ENCODE data around the gene THAP5.

THAP5 gene, protein sequence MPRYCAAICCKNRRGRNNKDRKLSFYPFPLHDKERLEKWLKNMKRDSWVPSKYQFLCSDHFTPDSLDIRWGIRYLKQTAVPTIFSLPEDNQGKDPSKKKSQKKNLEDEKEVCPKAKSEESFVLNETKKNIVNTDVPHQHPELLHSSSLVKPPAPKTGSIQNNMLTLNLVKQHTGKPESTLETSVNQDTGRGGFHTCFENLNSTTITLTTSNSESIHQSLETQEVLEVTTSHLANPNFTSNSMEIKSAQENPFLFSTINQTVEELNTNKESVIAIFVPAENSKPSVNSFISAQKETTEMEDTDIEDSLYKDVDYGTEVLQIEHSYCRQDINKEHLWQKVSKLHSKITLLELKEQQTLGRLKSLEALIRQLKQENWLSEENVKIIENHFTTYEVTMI

GRCh38 chr7:108569381-108570145 is at the start of gene THAP5, which contains the start of gene DNAJB9:
TSS of gene THAP5 (minus strand) at chr7:108569706. CDS start at chr7:108569569, 137 bp downstream.
TSS of gene DNAJB9 (plus strand) at chr7:108569874. CDS start at chr7:108571727, 1,853 bp downstream.
- TF ChIP-seq, protein P1, sequence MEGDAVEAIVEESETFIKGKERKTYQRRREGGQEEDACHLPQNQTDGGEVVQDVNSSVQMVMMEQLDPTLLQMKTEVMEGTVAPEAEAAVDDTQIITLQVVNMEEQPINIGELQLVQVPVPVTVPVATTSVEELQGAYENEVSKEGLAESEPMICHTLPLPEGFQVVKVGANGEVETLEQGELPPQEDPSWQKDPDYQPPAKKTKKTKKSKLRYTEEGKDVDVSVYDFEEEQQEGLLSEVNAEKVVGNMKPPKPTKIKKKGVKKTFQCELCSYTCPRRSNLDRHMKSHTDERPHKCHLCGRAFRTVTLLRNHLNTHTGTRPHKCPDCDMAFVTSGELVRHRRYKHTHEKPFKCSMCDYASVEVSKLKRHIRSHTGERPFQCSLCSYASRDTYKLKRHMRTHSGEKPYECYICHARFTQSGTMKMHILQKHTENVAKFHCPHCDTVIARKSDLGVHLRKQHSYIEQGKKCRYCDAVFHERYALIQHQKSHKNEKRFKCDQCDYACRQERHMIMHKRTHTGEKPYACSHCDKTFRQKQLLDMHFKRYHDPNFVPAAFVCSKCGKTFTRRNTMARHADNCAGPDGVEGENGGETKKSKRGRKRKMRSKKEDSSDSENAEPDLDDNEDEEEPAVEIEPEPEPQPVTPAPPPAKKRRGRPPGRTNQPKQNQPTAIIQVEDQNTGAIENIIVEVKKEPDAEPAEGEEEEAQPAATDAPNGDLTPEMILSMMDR (IDR thresholded peaks at IDR 0.05; ENCODE audit: insufficient read depth, low read depth, low read length, missing control alignments) = no peak
- DNase-seq (ENCODE audit: low read depth) = peak; percentile 100

GRCh38 chr7:108618056-108618455 is 48.5 kb upstream of the THAP5 start:
- TF ChIP-seq, protein P1 (IDR thresholded peaks at IDR 0.05; ENCODE audit: insufficient read depth, low read depth, low read length, missing control alignments) = no peak
- H3K4me3 ChIP-seq (ENCODE audit: low read depth, low read length) = no peak overlapping the region
- DNase-seq (ENCODE audit: low read depth) = no peak

More at GRCh38 chr7:108569381-108570145, at the start of gene THAP5, which contains the start of gene DNAJB9:
- H3K4me3 ChIP-seq (ENCODE audit: low read depth, low read length) = peak within 1 kb of the TSS; percentile 77

GRCh38 chr7:108614896-108615295 is 45.4 kb upstream of the THAP5 start:
- TF ChIP-seq, protein P1 (IDR thresholded peaks at IDR 0.05; ENCODE audit: insufficient read depth, low read depth, low read length, missing control alignments) = no peak
- DNase-seq (ENCODE audit: low read depth) = no peak
- H3K4me3 ChIP-seq (ENCODE audit: low read depth, low read length) = no peak overlapping the region

GRCh38 chr7:108613949-108614381 is 44.5 kb upstream of the THAP5 start:
- no peak overlapping the region for H3K4me3 ChIP-seq (ENCODE audit: low read depth, low read length)
- TF ChIP-seq, protein P1 (IDR thresholded peaks at IDR 0.05; ENCODE audit: insufficient read depth, low read depth, low read length, missing control alignments) = no peak
- DNase-seq (ENCODE audit: low read depth) = no peak

DNA sequence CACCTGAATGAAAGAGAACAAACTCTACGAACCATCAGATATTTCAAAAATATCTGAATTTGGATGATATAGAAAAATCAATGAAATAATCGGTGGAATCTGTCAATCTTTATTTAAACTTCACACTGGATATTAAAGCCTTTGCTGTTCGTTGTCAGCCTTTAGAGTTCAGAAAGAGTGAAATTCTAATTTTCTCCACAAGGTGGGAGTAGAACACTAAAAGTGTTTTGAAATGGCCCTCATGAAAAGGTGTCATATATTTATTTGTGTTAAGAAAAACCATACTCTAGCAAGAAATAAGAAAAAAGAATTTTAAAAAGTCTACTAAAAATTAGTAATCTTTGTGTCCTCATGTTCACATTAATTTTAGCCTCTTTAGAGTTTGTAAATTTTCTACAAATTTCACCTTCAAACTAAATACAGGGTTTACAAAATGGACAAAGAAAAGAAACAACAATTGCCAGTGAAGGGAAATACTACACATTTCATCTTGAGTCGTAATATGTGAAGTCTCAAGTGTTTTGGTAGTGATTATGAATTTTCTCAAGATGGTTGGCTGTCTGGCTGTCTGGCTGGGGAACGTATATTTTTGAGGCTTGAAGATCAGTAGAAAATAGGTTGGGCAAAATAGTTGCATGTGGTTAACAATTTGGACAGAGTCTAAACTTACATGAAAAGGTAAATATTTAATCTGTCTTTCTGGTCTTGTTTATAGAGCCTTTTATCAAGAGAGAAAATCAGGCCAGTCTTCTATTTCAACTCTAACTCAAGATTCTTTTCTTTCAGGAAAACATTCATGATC is 43.8 kb upstream of the THAP5 start:
- H3K4me3 ChIP-seq (ENCODE audit: low read depth, low read length) = no peak overlapping the region
- TF ChIP-seq, protein P1 (IDR thresholded peaks at IDR 0.05; ENCODE audit: insufficient read depth, low read depth, low read length, missing control alignments) = peak; percentile 43
- DNase-seq (ENCODE audit: low read depth) = peak; percentile 41

DNA sequence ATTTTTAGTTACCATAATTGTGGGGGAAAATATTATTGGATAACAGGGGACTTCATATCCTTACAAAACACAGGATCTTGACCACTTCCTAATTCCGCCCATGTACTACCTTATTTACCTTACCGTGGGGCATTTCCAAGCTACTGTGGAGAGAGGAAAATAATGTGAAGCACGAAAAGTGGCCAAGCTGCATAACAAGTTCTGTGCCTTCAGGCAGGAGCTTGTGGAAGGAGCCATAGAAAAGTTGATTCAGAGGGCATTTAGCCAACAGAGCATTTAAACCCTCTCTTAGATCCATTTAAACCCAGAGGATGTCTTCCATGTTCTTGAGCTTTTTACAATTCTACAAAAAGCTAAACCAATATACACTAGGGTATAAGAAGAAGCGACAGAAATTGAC is 41.8 kb upstream of the THAP5 start:
- H3K4me3 ChIP-seq (ENCODE audit: low read depth, low read length) = no peak overlapping the region
- no peak for DNase-seq (ENCODE audit: low read depth)
- TF ChIP-seq, protein P1 (IDR thresholded peaks at IDR 0.05; ENCODE audit: insufficient read depth, low read depth, low read length, missing control alignments) = no peak
